WI38 (cell line): ENCODE measurements around the gene PILRA.
"Not testable (repeated sequence)": the region's sequence is repeated elsewhere in the genome, so short reads cannot be mapped to it uniquely, and the experiment has no call there.

Experiments used
- H3K4me3 ChIP-seq: 2 replicates; pipeline ENCODE4 v1.5.1; 2011; ENCODE audit warnings: low read depth, mild to moderate bottlenecking, control low read depth, low read length
- TF ChIP-seq, protein P1 (sequence below): IDR thresholded peaks from 2 replicates; pipeline ENCODE4 v1.5.1; 2012; ENCODE audit warnings: low read depth, mild to moderate bottlenecking, control low read depth, low read length

PILRA gene

DNA sequence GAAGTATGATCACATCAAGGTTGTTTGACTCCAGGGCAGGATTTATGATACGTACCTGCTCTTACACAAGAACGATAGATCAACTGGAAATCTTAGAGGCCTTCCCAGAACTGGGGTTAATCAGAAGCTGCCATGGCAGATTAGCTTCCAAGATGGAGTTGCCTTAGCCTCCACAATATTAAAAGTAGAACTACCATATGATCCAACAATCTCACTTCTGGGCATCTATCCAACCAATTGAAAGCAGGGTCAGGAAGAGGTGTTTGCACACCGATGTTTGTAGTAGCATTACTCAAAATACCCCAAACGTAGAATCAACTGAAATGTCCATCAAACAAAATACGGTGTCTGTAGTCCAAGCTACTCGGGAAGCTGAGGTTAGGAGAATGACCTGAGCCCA is 8.8 kb upstream of the PILRA start:
- TF ChIP-seq, protein P1, sequence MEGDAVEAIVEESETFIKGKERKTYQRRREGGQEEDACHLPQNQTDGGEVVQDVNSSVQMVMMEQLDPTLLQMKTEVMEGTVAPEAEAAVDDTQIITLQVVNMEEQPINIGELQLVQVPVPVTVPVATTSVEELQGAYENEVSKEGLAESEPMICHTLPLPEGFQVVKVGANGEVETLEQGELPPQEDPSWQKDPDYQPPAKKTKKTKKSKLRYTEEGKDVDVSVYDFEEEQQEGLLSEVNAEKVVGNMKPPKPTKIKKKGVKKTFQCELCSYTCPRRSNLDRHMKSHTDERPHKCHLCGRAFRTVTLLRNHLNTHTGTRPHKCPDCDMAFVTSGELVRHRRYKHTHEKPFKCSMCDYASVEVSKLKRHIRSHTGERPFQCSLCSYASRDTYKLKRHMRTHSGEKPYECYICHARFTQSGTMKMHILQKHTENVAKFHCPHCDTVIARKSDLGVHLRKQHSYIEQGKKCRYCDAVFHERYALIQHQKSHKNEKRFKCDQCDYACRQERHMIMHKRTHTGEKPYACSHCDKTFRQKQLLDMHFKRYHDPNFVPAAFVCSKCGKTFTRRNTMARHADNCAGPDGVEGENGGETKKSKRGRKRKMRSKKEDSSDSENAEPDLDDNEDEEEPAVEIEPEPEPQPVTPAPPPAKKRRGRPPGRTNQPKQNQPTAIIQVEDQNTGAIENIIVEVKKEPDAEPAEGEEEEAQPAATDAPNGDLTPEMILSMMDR: no peak
- H3K4me3 ChIP-seq: no peak overlapping the region

DNA sequence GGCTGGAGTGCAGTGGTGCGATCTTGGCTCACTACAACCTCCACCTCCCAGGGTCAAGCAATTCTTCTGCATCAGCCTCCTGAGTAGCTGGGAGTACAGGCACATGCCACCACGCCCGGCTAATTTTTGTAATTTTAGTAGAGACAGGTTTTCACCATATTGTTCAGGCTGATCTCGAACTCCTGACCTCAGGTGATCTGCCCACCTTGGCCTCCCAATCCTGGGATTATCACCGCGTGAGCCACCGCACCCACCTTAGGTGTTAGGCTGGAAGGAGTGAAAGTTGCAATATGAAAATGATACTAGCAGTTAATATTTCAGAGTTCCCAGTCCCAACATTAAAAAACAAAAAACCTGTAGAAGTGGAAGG is 7.3 kb upstream of the PILRA start:
- not testable (repeated sequence) for H3K4me3 ChIP-seq

DNA sequence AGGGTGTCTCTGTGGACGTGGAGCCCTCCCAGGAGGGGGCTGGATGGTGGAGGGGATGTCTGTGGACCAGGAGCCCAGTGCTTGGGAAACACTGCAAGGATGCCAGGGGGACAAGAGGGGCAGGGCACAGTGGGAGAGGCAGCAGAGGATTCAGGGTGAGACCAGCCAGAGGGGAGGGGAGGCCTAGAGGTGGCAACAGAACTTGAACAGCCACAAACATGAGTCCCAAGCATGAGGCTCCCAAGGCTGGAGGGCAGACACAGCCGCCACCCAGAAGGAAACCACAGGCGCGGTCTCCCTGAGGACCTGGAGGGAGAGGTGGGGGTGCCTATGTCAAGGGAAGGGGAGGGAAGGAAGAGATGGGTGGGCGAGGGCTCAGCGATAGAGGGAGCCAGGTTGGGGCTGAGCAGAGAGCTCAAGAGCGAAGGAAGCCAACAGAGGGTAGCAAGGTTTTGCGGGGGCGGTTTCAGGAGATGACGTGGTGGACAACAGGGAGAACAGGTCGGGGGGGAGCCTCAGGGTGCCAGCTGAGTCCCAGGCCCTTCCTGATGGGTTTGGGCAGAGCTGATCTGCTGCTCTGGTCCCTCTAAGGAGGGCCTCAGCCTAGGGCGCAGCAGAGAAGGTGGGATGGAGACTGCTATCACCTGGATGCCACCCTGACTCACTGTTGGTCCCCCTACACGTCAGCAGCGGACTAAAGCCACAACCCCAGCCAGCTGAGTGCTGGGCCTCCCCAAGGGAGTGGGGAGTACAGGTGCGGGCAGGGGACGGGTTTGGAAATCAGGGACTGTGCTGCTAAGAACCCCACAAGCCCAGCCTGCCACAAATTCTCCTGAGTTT is 6.7 kb upstream of the PILRA start:
- H3K4me3 ChIP-seq: no peak overlapping the region
- TF ChIP-seq, protein P1: no peak

DNA sequence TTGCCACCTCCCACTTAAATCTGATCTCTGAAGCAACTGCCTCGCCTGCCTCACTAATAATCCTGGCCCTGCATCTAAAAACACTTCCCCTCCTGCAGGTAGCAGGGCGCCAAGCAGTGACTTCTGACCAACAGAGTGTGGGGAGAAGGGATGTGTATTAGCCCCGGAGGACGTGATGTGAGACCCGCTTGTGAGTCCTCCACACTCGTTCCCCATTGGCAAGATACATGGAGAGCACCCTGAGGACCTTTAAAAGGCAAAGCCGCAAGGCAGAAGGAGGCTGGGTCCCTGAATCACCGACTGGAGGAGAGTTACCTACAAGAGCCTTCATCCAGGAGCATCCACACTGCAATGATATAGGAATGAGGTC is 6.1 kb upstream of the PILRA start:
- TF ChIP-seq, protein P1: no peak
- no peak overlapping the region for H3K4me3 ChIP-seq

DNA sequence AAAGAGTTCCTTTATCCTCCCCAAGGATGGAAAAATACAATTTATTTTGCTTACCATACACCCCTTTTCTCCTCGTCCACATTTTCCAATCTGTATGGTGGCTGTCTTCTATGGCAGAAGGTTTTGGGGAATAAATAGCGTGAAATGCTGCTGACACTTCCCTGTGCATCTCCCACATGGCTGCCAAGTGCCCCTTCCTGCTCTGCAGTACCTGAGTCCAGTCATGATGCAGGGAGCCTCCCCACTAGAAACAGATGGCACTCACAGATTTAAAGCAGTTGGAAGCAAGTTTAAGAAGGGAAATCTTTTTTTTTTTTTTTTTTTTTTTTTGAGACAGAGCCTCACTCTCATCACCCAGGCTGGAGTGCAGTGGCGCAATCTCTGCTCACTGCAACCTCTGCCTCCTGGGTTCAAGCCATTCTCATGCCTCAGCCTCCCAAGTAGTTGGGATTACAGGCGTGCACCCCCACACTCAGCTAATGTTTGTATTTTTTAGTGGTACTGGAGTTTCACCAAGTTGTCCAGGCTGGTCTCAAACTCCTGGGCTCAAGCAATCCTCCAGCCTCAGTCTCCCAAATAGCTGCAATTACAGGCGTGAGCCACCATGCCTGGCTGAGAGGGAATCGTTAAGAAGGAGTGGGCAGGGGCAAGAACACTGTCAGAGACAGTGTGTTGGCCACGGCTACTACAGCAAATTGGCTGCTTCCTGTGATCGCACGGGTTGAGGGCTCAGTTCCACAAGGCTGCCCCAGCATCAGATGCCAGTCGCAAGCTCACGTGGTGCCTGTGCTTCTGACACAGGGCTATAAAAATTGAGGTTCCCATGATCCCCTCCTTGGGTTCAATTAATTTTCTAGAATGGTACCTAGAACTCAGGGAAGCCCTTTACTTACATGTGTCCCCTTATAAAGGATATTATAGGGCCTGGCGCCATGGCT is 5.3 kb upstream of the PILRA start:
- TF ChIP-seq, protein P1: no peak
- no peak overlapping the region for H3K4me3 ChIP-seq

DNA sequence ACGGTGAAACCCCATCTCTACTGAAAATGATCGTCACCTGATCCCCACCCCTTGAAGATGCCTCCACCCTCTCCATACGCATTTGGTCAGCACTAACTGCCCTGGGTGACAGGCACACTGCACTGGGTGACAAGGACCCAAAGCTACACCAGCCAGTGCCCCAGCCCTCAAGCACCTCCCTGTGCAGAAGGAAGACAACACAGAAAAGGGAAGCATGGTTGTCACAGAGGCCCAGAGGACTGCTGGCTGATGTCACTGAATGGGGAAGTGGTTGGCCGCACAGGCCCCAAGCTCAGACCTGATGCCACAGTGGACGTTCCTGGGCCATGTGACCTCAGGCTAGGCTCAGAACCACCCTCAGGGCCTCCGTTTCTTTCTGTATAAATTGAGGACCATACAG is 4.2 kb upstream of the PILRA start:
- TF ChIP-seq, protein P1: no peak
- no peak overlapping the region for H3K4me3 ChIP-seq

DNA sequence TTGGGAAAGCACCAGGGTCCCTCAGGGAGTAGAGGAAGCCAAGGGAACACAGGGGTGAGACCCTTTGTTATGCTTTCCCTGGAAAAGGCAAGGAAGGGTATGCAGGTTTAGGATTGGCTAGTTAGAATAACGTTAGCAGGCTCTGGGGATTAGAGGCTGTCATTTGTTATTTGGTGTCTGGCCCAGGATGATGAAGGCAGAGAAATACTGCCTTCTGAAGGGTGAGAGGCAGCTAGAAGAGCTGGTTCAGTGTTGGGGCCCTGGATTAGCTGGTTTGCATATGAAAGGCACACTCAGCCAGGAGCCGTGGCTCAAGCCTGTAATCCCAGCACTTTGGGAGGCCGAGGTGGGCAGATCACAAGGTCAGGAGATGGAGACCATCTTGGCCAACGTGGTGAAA is 3.0 kb upstream of the PILRA start:
- TF ChIP-seq, protein P1: no peak
- H3K4me3 ChIP-seq: no peak overlapping the region
